GM12878 (cell line): ENCODE data around the gene CEP76. TPM values are rescaled to one million over a fixed set of nuclear protein-coding genes. Genes with fewer than 3 reads are reported as not detected.

ENCODE experiments used
- BRCA1 ChIP-seq: IDR thresholded peaks from 2 replicates; pipeline ENCODE4 v1.6.1; 2011; ENCODE audit warnings: low read depth, low read length, improper control_type of control experiment
- EGR1 ChIP-seq, 2 experiments: IDR thresholded peaks; 1 replicate in 1 of 2; 2 replicates in 1 of 2; pipeline ENCODE4 v1.6.1; 2011 to 2012; ENCODE audit warnings: low read depth in 2 of 2, low read length in 2 of 2, borderline replicate concordance in 1 of 2, mild to moderate bottlenecking in 1 of 2, moderate library complexity in 1 of 2
- ESRRA ChIP-seq: IDR thresholded peaks from 2 replicates; pipeline ENCODE4 v1.6.1; 2012; ENCODE audit warnings: mild to moderate bottlenecking, low read length, improper control_type of control experiment
- FOS ChIP-seq: IDR thresholded peaks from 3 replicates; pipeline ENCODE4 v1.6.1; 2011; ENCODE audit warnings: borderline replicate concordance; ENCODE audit not compliant: insufficient read length; ENCODE audit errors: extremely low read depth
- IRF4 ChIP-seq: IDR thresholded peaks from 2 replicates; pipeline ENCODE4 v1.6.1; 2011; ENCODE audit warnings: low read depth, low read length
- NRF1 ChIP-seq: conservative IDR thresholded peaks from 2 replicates; pipeline ENCODE4 v1.6.1; 2011; ENCODE audit warnings: mild to moderate bottlenecking, low read depth, low read length, improper control_type of control experiment
- PAX5 ChIP-seq: IDR thresholded peaks from 2 replicates; pipeline ENCODE4 v1.6.1; 2011; ENCODE audit warnings: low read depth, low read length, borderline replicate concordance
- POLR2AphosphoS5 ChIP-seq: IDR thresholded peaks from 2 replicates; pipeline ENCODE4 v1.6.1; 2011; ENCODE audit warnings: mild to moderate bottlenecking, low read length, inconsistent platforms
- SMARCA5 ChIP-seq: fragments of 450-650 bp; IDR thresholded peaks from 2 replicates; pipeline ENCODE4 v1.6.1; 2017; ENCODE audit warnings: mild to moderate bottlenecking
- ZBTB4 ChIP-seq: fragments of 450-650 bp; formaldehyde crosslinking; IDR thresholded peaks from 2 replicates; pipeline ENCODE4 v1.4.0; 2022; ENCODE audit warnings: mild to moderate bottlenecking, moderate library complexity
- ZNF384 ChIP-seq: IDR thresholded peaks from 2 replicates; pipeline ENCODE4 v1.6.1; 2012; ENCODE audit warnings: low read depth, mild to moderate bottlenecking, low read length, improper control_type of control experiment, borderline replicate concordance
- ZNF592 ChIP-seq: fragments of 450-650 bp; IDR thresholded peaks from 2 replicates; pipeline ENCODE4 v1.6.1; 2017; ENCODE audit warnings: mild to moderate bottlenecking, moderate library complexity
- polyA plus RNA-seq, 11 experiments: library from polyadenylated mRNA; depleted of rRNA in 4 of 11; unstranded in 6 of 11; stranded (reverse) in 5 of 11; fragments of >200 nt; fragmentation: Nextera tagmentation in 4 of 11; fragmentation: Illumina TruSeq in 1 of 11; extraction: Ambion mirVana in 4 of 11; extraction: Trizol in 1 of 11; gene quantifications; 1 replicate in 1 of 11; 2 replicates in 10 of 11; pipeline versions ENCODE4 v1.2.1 to v1.2.3, GENCODE V29; 2011 to 2016; ENCODE audit warnings: inconsistent platforms in 2 of 11, missing spikeins in 2 of 11, low read depth in 1 of 11
- total RNA-seq, 4 experiments: library from RNA; depleted of rRNA in 3 of 4; stranded (reverse); fragments of >200 nt in 3 of 4; fragmentation: Illumina TruSeq in 1 of 4; extraction: Trizol in 1 of 4; gene quantifications; 2 replicates each; pipeline versions ENCODE4 v1.2.1 to v1.2.3, GENCODE V29; 2013 to 2021

Gene CEP76
- total and polyA plus RNA-seq, 10 of the 15 experiments (the other 5 are each of a cell fraction or from before 2014, with no cell fraction given): 3.9 to 14.9 (median 13.2) TPM

DNA sequence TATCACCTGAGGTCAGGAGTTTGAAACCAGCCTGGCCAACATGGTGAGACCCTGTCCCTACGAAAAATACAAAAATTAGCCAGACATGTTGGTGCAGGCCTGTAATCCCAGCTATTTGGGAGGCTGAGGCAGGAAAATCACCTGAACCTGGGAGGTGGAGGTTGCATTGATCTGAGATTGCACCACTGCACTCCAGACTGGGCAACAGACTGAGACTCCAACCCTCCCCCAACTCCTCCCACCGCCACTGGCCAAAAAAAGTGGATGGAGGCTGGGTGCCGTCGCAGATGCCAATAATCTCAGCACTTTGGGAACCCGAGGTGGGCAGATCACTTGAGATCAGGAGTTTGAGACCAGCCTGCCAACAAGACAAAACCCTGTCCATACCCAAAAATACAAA, 34.5 kb downstream of the CEP76 start (continued):
- no peak for TF ChIP-seq ZBTB4 (CRISPR knock-in tag)
- TF ChIP-seq ZNF384: no peak
- no peak for TF ChIP-seq IRF4
- TF ChIP-seq ZNF592: no peak
- TF ChIP-seq SMARCA5: no peak
- TF ChIP-seq ESRRA: no peak
- TF ChIP-seq POLR2AphosphoS5: no peak
- TF ChIP-seq PAX5: no peak
- no peak for TF ChIP-seq BRCA1
- no peak for TF ChIP-seq NRF1
- no peak for TF ChIP-seq EGR1 (IDR thresholded peaks at IDR 0.05; ENCODE audit: borderline replicate concordance in 1 of 2, low read depth in 2 of 2, low read length in 2 of 2)
- TF ChIP-seq FOS: no peak
